AG08396 (cell line): ENCODE measurements around the gene ACAA1.

Experiments
- DNase-seq: peaks from one replicate; pipeline ENCODE4 v3.0.0; 2012; ENCODE audit warnings: low spot score, mixed read lengths

The ACAA1 gene

DNA sequence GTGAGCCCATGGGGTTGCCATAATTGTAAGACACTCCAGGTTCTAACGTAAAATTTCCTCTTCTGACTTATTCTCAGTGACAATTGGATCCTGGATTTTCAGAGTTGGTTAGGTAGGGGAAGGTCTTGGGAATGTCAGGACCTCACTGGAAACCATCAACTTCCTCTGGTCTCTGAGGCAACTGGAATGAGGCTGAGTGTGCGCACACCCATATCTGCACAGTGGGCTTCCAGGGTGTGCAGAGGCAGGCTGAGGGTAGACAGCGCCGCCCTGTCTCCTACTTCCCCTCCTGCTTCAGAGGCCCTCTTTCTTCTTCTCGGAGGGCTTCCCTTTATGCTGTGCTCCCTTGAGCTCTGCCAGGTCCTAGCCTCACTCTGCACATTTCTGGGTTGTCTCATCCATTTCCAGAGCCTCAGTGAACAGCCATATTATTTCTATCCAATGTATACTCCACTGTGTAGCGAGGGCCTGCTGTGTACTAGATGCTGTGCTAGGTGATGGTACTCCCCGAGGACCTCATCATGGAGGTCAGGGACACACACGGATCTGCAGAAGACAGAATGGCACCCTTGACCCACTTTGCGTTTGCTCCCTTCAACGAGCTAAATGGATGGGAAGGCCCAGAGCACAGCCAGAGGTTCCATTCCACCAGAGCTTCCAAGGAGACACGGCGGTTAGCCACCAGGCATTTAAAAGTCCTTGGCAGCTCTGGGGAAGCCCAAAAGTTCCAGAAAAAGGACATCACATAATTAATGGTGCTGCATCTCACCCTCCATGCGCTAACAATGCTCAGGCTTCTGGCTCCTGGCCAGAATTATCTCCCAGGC, 18.3 kb downstream of the ACAA1 start:
- DNase-seq = no peak

DNA sequence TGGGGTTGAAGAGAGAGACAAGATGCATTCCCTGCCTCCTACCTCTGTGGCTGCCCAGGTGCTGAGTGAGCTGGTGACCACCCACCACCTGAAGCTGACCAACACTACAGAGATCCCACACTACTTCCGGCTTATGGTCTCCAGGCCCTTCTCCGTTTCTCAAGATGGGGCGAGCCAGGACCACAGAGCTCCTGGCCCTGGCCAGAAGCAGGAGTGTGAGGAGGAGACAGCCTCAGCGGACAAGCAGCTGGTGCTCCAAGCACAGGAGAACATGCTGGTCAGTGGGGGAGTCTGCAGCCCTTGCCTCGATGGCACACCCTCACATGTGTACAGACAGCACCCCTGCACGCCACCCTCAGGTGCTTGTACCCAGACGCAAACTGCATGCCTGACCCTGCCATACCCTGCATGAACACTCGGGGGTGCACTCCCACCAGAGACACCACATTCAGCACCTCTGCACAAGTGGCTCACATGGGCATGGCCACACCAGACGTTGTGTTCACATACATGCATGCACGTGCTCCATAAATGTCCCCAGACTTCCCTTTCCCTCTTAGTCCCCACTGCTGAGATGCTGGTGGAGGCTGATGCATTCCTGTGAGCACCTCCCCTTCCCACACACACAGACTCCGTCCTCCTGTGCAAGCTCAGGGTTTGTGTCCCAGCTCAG, 19.0 kb downstream of the ACAA1 start:
- DNase-seq = peak; percentile 75

DNA sequence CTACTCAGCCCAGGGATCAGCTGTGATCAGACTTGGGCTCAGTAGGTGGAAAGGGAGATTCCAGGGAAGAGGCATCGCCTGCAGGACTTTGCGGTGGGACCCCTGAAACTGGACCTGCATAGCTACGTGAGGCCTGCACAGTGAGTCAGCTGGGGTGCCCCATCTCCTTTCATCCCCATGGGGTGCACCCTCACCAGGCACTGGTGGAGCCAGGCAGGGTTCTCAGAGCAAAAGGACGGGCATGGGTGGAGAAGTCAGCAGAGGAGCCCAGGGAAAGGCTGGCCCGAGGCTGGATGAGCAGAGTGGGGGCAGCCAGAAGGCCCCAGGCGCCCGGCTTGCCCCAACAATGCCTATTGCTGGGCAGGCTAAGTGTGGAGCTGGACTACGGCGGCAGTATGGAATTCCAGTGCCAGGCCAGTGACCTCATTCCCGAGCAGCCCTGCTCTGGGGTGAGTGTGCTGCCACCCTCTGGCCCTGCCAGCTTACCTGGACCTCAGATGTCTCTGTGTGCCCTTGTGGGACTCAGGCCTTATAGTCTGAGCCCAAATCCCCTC, 19.7 kb downstream of the ACAA1 start:
- no peak for DNase-seq

DNA sequence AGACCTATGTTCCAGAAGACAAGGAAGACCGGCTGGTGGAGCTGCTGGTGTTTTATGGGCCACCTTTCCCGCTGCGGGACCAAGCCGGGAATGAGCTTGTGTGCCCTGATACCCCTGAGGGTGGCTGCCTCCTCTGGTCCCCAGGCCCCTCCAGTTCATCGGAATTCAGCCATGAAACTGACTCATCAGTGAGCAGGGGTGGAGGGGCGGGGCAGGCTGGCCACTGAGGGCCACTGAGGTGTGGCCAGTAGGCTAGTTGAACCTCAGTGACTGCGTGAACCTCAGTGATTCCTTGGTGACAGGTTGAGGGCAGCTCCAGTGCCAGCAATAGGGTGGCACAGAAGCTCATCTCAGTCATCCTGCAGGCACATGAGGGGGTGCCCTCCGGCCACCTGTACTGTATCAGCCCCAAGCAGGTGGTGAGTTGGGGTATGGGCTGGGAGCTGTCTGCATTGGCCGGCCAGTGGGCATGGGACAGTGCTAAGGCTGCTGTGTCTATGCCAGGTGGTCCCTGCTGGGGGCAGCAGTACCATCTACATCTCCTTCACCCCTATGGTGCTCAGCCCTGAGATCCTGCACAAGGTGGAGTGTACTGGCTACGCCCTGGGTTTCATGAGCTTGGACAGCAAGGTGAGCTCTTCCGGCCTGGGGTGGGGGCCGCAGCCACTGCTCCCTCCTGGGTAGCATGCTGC, 20.3 kb downstream of the ACAA1 start:
- DNase-seq = no peak

DNA sequence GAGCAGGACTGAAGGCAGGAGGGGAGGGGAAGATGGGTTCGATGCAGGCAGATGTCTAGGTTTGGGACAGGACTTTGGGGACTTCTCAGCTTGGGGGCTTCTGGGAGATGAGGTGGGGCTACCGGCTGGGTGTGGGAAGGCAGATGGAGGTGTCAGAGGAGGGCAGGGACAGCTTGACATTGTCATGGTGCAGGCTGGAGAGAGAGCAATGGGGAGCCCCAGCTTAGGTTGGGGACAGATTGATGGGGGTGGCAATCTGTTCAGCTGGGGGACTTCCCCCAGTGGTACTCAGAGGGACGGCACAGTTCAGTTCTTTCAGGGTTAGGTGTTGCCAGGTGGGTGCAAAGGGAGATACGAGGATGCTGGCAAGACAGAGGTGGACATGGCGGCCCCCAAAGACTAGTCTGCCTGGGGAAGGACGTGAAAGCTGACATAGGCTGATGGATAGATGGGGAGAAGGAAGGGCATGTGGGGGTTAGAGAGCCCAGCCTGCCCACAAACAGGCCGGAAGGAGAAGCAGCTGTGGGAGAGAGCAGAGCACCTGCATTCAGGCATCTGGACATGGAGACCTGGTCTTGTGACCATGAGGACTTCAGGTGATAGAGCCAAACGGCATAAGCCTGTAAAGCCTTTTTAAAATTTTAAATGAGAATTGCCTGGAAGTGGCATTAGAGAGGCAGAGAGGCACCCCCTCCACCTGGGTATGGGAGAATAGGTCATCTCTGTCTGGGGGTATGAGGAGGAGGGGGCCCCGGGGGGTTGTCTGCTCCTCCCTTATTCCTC, 21.1 kb downstream of the ACAA1 start:
- DNase-seq = no peak

DNA sequence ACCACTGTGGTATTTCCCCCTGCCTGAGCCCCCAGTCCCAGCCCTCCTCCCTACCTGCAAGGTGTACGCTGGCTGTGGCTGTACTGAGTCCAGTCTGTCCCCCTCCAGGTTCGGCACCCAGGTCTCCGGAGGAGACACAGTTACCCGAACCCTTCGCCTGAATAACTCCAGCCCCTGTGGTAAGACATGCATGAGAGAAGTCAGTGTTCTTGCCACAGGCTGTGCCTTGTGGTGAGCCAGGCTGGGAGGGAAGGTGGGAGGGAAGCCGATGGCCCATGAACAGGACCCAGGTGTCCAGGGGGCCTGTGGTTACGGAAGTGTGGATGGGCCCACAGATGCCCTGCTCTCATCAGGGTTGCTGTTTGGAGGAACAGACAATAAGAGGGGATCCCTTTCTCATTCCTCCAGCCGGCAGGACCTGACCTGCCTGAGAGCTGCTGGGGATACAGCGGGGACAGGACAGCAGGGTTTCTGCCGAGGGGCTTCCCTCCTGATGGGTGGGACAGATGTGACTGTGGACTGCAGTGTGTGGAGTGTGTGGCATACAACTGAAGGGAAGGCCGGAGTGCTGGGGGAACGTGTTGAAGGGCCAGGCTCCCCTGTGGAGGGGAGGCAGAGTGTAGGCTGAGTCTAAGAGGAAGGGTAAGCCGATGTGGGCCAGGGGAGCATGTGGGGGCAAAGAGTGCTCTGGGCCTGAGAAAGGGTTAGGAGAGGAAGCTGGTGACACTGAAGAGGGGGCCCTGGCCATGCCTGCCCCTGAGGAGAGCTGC, 21.9 kb downstream of the ACAA1 start:
- DNase-seq = no peak

DNA sequence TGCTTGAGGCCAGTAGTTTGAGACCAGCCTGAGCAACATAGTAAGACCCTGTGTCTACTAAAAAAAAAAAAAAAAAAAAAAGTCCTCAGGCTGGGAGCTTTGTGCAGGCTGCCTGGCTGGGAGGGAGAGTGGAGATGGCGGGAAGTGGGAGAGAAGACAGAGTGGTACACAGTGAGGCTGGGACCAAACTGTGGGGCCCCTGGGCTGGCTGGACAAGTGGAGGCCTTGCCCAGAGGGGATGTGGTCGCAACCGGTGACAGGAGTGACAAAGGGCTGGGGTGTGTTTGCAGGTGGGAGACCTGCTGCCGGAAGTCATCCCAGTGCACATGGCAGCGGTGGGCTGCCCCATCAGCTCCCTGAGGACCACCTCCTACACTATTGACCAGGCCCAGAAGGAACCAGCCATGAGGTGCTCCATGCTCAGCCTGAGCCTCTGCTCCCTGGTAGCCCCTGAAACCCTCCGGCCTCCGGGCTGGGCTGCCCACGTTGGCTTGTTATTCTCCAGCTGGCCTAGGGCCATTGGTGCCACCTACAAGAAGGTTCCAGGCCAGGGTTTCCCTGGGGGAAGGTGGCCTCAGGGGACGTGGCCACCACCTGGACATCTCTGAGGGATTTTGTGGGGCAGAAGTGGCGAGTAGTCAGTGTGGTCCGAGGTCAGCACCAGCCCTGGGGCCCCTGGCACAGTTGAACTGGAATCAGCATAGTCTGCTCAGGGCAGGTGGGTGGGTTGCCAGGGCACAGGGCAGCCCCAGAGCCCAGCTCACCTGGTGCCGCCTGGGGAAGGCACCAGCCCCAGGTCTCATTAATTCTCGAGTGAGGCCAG, 22.7 kb downstream of the ACAA1 start:
- DNase-seq = no peak

DNA sequence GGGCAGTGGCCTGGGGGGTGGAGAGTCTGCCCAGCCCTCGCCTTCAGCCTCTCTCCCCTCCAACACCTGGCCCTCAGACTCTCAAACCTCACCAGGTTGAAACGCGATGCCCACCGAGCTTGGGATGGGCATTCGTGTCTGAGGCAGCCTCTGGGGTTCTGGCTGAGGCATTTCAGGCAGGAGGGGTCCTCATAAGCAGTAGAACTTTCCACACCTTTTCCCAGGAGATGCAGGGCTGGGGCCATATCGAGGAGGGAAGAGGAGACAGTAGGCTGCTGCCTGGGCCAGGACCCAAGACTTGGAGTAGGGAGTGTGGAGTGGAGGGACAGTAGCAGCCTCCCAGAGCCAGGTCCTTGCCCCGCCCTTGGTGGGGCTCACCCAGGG, 24.6 kb downstream of the ACAA1 start:
- DNase-seq = no peak

DNA sequence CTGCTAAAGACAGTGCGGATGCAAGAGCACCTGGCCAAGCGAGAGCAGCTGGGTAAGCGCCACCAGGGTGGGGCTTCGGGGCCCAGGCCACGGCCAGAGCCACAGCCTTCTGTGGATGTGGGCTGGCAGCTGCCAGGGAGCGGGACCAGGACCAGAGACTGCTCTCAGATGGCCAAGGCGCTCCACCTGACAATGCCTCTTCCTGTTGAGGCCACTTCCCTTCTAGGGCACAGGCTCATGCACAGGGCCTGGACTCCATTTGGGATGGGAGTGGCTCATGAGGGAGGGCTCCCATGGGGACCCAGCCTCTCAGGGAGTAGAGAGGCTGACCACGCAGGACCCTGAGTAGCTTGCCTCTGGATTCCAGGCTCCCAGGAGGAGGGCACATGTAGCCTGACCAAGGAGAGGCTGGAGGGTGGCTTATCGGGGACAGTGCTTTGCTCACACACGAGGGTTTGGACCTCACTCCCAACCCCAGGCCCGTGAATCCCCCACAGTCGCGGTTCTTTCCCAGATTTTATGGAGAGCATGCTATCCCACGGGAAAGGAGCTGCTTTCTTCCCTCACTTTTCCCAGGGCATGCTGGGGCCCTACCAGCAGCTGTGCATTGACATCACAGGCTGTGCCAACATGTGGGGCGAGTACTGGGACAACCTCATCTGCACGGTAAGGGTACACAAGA, 25.1 kb downstream of the ACAA1 start:
- DNase-seq = no peak

DNA sequence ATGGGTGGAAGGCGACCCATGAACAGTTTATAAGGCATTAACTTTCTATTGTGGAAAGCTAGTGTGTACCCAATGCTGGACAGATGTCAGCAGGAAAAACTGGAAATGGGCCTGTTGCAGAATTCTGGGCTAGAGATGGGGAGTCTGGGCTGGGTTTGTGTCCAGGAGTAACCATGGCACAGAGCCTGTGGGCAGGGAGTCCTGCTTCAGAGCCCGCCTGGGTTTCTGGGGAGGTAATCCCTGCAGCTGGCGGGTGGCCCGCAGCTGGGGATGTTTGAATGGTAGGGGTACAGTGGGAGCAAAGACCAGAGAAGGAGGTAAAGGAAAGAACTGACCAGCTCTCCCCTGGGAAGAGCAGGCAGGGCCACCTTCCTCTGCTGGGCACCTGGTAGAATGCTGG, 25.7 kb downstream of the ACAA1 start:
- no peak for DNase-seq

DNA sequence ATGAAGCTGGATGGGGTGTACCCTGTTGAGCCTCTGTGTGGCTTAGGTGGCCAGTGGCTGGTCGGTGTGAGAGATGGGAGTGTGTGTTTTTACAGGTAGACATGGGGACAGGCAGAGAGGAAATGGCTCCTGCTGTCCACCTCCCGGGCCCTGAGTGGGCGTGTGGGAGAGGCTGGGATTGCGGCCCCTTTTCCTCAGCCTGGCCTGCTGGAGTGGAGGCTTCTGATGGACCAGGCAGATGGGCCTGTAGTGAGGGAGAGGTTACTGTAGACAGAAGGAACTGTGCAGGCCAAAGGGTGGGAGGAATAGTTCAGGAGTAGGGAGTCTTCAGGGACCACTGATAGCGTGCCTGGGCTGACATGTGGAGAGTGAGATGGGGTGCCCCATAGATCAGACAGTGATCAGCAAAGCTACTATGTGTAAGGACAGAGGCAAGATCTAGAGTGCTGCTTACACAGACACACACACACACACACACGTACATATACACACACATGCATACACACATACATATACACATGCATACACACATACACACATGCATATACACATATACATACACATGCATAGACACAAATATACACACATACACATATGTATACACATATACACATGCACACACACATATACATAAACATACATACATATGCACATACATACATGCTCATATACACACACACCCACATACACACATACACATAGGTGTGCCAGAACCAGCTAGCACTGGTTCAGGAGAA, 26.4 kb downstream of the ACAA1 start:
- no peak for DNase-seq

DNA sequence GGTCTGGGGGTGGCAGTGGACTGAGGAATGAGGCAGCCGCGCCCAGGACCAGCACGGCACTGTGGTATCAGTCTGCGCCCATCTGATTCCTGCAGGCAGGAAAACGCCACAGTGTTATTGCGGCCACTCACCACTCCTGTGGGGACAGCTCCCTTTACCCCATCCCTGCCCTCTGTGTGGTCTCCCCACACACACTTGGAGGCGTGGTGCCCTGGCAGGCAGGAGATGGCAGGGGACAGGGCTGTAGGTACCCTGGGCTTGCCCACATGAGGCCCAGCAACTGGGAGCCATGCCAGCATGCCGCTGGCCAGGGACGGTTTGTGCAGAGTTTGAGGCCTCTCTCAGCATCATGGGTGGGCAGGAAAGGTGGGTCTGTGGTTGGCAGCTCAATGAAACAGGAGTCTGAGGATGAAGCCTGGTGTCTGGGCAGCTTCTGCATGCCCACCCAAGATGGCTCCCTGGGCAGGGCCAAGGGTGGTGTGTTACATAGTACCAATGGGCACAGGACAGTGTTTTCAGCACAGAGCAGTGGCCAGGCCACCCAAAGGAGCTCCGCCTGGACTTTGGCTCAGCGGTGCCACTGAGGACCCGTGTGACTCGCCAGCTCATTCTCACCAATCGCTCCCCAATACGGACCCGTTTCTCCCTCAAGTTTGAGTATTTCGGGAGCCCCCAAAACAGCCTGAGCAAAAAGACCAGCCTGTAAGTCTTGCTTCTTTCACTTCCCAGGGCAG, 27.2 kb downstream of the ACAA1 start:
- no peak for DNase-seq

DNA sequence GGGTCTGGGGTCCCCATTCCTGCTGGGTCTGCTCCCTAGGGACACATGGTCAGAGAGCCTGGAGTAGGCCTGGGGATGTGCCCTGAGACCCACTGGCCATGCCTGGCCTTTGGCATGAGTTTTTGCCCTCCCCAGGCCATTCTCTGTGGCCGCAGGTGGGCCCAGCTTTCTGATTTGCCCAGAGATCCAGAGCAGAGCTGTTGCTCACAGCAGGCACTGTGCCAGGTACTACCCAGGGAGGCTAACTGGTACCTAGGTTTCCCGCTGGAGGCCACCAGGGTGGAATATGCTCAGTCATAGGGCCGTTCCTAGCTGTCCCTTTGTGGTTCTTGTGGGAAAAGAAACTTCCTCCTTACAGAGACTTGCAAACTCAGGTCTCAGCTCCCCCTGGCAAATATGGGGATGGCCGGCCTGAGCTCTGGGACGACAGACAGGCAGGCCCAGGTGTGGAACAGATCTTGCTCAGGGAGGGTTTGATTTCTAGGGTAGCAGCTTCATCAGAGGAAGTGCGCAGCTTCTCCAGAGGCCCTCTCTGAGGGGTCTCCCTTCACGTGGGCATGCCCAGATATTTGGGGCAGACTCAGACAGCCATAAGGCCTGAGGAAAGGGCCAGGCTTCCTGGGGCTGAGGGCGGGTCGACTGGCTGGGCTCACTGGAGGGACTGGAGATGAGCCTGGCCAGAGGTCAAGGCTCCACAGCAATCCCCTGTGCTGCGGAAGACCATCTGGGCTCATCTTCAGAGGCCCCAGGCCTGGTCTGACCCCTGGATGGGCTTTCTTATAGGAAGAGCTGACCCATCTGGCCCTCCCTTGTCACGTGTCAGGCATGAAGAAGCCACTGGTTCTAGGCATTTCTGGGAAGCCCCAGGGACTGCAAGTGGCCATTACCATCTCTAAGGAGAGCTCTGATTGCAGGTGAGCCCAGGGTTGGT, 28.0 kb downstream of the ACAA1 start:
- no peak for DNase-seq

DNA sequence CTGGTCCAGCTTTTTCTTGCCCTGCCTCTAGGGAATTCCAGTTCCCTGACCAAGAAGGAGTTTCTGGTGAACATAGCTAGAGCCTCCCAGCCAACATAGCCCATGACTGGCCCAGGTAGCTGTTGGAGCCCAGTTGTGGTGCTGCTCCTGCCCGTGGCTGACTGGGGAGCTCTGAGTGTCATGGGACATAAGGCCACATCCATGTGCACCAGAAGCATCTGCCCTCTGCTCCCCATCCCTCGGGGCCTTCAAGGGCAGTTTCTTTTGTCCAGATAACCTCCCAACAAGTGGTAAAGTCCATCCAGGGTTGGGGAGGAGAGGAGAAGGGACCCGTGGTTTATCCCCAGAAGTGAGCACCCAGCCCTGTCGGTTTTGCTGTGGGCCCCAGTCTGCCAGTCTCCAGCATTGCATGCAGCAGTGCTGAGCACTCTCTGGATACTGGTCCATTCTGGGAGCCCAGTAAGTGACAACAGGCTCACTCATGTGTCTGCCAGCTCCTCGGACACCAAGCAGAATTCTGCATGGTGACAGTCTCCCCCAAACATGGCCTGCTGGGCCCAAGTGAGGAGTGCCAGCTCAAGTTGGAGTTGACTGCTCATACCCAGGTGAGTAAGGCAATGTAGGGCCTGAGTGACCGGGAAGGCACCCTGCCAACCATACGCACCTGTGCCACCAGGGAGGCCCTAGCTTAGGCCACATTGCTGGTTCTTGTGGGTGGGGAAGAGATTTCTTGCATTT, 28.8 kb downstream of the ACAA1 start:
- DNase-seq = no peak

DNA sequence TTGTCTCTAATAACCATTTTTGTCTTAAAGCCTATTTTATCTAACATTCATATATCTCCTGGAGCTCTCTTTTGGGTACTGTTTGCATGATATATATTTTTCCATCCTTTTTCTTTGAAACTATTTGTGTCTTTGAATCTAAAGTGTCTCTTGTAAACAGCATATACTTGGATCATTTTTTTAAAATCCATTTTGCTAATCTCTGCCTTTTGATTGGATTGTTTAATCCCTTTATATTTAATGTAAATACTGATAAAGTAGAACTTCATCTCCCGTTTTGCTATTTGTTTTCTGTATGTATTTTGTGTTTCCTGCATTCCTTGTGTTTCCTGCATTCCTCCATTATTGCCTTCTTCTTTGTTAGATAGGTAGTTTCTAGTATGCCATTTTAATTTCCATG, 31.4 kb downstream of the ACAA1 start:
- no peak for DNase-seq

DNA sequence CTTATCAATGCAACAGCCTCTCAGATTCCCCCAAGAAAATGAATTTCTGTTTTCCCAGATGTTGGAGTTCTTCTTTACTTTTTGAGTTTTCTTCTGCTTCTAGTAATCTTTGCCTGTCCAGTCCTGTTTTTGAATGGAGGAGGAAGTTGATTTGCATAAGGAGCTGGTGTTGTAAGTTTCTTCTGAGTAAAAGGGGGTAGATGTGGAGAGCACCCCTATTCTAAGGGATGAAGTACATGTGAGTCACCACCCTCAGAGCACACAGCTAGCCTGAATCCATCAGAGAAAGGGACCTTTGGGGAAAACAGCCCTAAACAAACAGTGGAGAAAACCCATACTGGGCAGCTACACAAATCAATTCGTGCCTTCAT, 34.5 kb downstream of the ACAA1 start:
- no peak for DNase-seq
